SK-N-SH treated with all-trans-retinoic acid at 6 μM for 48 hours (cell line): ENCODE data around the gene RGL1.
"Not testable (repeated sequence)": the region's sequence is repeated elsewhere in the genome, so short reads cannot be mapped to it uniquely, and the experiment has no call there.

ENCODE experiments used
- ARNTL ChIP-seq: fragments of 450-650 bp; formaldehyde crosslinking; IDR thresholded peaks from 2 replicates; pipeline ENCODE4 v1.5.0; 2020; ENCODE audit warnings: low read depth, mild to moderate bottlenecking, moderate library complexity, borderline replicate concordance
- ISL1 ChIP-seq: fragments of 250-450 bp; sonication (Bioruptor Pico); IDR thresholded peaks from 2 replicates; pipeline ENCODE4 v2.1.2; 2022; ENCODE audit warnings: mild to moderate bottlenecking, moderate library complexity
- OSR1 ChIP-seq: fragments of 250-450 bp; sonication (Bioruptor Pico); IDR thresholded peaks from 2 replicates; pipeline ENCODE4 v1.8.0; 2022; ENCODE audit warnings: moderate library complexity, mild to moderate bottlenecking, inconsistent platforms
- PATZ1 ChIP-seq: fragments of 250-450 bp; sonication (Bioruptor Pico); IDR thresholded peaks from 2 replicates; pipeline ENCODE4 v1.8.0; 2020; ENCODE audit warnings: mild to moderate bottlenecking, moderate library complexity, borderline replicate concordance
- PPARA ChIP-seq: fragments of 250-450 bp; sonication (Bioruptor Pico); IDR thresholded peaks from 2 replicates; pipeline ENCODE4 v1.5.0; 2020; ENCODE audit warnings: mild to moderate bottlenecking, borderline replicate concordance
- RARB ChIP-seq: fragments of 250-450 bp; sonication (Bioruptor Pico); IDR thresholded peaks from 2 replicates; pipeline ENCODE4 v1.8.0; 2021; ENCODE audit warnings: mild to moderate bottlenecking, moderate library complexity
- ZFP3 ChIP-seq: fragments of 250-450 bp; sonication (Bioruptor Pico); IDR thresholded peaks from 2 replicates; pipeline ENCODE4 v1.5.0; 2020; ENCODE audit warnings: mild to moderate bottlenecking, moderate library complexity

GRCh38 chr1:183785921-183786320, 19.0 kb upstream of the RGL1 start:
- not testable (repeated sequence) for TF ChIP-seq ARNTL (CRISPR knock-in tag); ISL1 (CRISPR knock-in tag); PATZ1; ZFP3 (CRISPR knock-in tag); OSR1 (CRISPR knock-in tag); PPARA (CRISPR knock-in tag); RARB
